ENCODE data around the gene POLG.

GRCh38 chr15:89372069-89372935 lies 37.7 kb upstream of the POLG start:
- no peak for TF ChIP-seq ZNF510 (CRISPR knock-in tag; IDR thresholded peaks at IDR 0.05; ENCODE audit: low read depth)
- no peak for TF ChIP-seq SUZ12 (IDR thresholded peaks at IDR 0.05; ENCODE audit: low read depth, low read length)
- TF ChIP-seq USF2 (IDR thresholded peaks at IDR 0.05; ENCODE audit: low read depth, low read length) = no peak
- no peak for TF ChIP-seq USF2 (CRISPR knock-in tag; IDR thresholded peaks at IDR 0.05; ENCODE audit: borderline replicate concordance)
- TF ChIP-seq, protein P1, sequence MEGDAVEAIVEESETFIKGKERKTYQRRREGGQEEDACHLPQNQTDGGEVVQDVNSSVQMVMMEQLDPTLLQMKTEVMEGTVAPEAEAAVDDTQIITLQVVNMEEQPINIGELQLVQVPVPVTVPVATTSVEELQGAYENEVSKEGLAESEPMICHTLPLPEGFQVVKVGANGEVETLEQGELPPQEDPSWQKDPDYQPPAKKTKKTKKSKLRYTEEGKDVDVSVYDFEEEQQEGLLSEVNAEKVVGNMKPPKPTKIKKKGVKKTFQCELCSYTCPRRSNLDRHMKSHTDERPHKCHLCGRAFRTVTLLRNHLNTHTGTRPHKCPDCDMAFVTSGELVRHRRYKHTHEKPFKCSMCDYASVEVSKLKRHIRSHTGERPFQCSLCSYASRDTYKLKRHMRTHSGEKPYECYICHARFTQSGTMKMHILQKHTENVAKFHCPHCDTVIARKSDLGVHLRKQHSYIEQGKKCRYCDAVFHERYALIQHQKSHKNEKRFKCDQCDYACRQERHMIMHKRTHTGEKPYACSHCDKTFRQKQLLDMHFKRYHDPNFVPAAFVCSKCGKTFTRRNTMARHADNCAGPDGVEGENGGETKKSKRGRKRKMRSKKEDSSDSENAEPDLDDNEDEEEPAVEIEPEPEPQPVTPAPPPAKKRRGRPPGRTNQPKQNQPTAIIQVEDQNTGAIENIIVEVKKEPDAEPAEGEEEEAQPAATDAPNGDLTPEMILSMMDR (CRISPR knock-in tag; IDR thresholded peaks at IDR 0.05) = no peak
- no peak for TF ChIP-seq ZNF430 (CRISPR knock-in tag; IDR thresholded peaks at IDR 0.05)
- TF ChIP-seq FOSL1 (CRISPR knock-in tag; IDR thresholded peaks at IDR 0.05; ENCODE audit: borderline replicate concordance) = no peak
- TF ChIP-seq, protein P2, sequence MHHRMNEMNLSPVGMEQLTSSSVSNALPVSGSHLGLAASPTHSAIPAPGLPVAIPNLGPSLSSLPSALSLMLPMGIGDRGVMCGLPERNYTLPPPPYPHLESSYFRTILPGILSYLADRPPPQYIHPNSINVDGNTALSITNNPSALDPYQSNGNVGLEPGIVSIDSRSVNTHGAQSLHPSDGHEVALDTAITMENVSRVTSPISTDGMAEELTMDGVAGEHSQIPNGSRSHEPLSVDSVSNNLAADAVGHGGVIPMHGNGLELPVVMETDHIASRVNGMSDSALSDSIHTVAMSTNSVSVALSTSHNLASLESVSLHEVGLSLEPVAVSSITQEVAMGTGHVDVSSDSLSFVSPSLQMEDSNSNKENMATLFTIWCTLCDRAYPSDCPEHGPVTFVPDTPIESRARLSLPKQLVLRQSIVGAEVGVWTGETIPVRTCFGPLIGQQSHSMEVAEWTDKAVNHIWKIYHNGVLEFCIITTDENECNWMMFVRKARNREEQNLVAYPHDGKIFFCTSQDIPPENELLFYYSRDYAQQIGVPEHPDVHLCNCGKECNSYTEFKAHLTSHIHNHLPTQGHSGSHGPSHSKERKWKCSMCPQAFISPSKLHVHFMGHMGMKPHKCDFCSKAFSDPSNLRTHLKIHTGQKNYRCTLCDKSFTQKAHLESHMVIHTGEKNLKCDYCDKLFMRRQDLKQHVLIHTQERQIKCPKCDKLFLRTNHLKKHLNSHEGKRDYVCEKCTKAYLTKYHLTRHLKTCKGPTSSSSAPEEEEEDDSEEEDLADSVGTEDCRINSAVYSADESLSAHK (CRISPR knock-in tag; IDR thresholded peaks at IDR 0.05; ENCODE audit: borderline replicate concordance) = no peak
- TF ChIP-seq ZNF232 (CRISPR knock-in tag; IDR thresholded peaks at IDR 0.05; ENCODE audit: borderline replicate concordance) = no peak
- TF ChIP-seq IRF1 (CRISPR knock-in tag; IDR thresholded peaks at IDR 0.05; ENCODE audit: low read depth) = no peak
- TF ChIP-seq, protein P3, sequence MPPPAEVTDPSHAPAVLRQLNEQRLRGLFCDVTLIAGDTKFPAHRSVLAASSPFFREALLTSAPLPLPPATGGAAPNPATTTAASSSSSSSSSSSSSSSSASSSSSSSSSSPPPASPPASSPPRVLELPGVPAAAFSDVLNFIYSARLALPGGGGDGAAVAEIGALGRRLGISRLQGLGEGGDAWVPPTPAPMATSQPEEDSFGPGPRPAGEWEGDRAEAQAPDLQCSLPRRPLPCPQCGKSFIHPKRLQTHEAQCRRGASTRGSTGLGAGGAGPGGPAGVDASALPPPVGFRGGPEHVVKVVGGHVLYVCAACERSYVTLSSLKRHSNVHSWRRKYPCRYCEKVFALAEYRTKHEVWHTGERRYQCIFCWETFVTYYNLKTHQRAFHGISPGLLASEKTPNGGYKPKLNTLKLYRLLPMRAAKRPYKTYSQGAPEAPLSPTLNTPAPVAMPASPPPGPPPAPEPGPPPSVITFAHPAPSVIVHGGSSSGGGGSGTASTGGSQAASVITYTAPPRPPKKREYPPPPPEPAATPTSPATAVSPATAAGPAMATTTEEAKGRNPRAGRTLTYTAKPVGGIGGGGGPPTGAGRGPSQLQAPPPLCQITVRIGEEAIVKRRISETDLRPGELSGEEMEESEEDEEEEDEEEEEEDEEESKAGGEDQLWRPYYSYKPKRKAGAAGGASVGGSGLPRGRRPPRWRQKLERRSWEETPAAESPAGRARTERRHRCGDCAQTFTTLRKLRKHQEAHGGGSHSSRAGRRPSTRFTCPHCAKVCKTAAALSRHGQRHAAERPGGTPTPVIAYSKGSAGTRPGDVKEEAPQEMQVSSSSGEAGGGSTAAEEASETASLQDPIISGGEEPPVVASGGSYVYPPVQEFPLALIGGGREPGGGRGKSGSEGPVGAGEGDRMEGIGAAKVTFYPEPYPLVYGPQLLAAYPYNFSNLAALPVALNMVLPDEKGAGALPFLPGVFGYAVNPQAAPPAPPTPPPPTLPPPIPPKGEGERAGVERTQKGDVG (CRISPR knock-in tag; IDR thresholded peaks at IDR 0.05; ENCODE audit: borderline replicate concordance) = no peak
- no peak for TF ChIP-seq ELF4 (CRISPR knock-in tag; IDR thresholded peaks at IDR 0.05; ENCODE audit: borderline replicate concordance)

All from HepG2 (cell line).